ENCODE results near the gene MAST4.

DNA sequence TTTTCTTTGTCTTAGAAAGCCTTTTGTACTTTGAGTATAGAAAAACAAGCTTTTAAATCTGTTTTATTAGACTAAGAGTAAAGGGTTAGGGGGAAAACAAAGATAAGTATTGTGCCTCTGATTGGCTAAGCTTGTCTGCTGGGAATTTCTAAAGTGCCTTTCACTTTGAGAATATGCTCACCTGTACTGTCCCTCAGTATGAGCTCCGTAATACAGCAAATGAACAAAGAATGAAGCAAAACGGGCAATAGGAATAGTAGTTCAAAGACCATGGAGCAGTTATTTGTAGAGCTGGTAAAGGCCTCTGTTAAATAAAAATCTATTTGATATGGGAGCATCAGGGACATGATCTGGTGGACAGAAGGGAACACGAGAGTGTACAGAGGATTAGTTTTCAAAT is 277.8 kb downstream of the MAST4 start:
- TF ChIP-seq EHMT2 (IDR thresholded peaks at IDR 0.05; ENCODE audit: low read depth) (no peak), E2F6 (IDR thresholded peaks at IDR 0.05; ENCODE audit: borderline replicate concordance, low read depth) (no peak), CTCF (IDR thresholded peaks at IDR 0.05) (no peak), POLR2A (IDR thresholded peaks at IDR 0.05; ENCODE audit: low read length) (no peak)

Data from A549 (cell line).